Stomach smooth muscle (tissue), 2 donors: ENCODE data around the gene SHBG.

Experiments used
- H3K27ac ChIP-seq: one replicate; pipeline ENCODE4 v1.7.0; 2013; ENCODE audit warnings: mild to moderate bottlenecking, low read length, inconsistent platforms
- H3K27me3 ChIP-seq, 2 donors: one replicate each; pipeline ENCODE4 v1.7.0; 2013; ENCODE audit warnings: low read length in 2 of 2; ENCODE audit not compliant: insufficient read depth in 2 of 2, control insufficient read depth in 1 of 2
- H3K36me3 ChIP-seq, 2 donors: one replicate each; pipeline ENCODE4 v1.7.0; 2013; ENCODE audit warnings: low read length in 2 of 2; ENCODE audit not compliant: control insufficient read depth in 2 of 2, insufficient read depth in 2 of 2
- H3K4me1 ChIP-seq: one replicate; pipeline ENCODE4 v1.7.0; 2013; ENCODE audit warnings: low read length; ENCODE audit not compliant: control insufficient read depth, insufficient read depth
- H3K4me3 ChIP-seq, 2 donors: one replicate each; pipeline ENCODE4 v1.7.0; 2013; ENCODE audit warnings: low read length in 2 of 2
- H3K9ac ChIP-seq, 2 donors: one replicate each; pipeline ENCODE4 v1.7.0; 2013; ENCODE audit warnings: low read length in 2 of 2, mild to moderate bottlenecking in 1 of 2
- H3K9me3 ChIP-seq, 2 donors: one replicate each; pipeline ENCODE4 v1.7.0; 2013; ENCODE audit warnings: low read length in 2 of 2; ENCODE audit not compliant: control insufficient read depth in 2 of 2
- donor health status: healthy.
- donor health status: Pancreatic carcinoma.

The SHBG gene

GRCh38 chr17:7629939-7630571, at the start of gene SHBG:
Gene SHBG (plus strand): TSS chr17:7630135. CDS start chr17:7630173, 38 bp downstream.
- Histone ChIP-seq H3K27ac (no peak within 1 kb of the TSS), H3K4me1 (peaks cover 14% of the 10 kb centered on the region), H3K4me3 (no peak within 1 kb of the TSS), H3K36me3 (peaks cover 2 to 4% of the 10 kb centered on the region in 2 donors), H3K27me3 (no peaks in the 10 kb centered on the region), H3K9ac (no peak within 1 kb of the TSS), H3K9me3 (no peaks in the 10 kb centered on the region)

- Histone ChIP-seq H3K4me3 (peak overlapping the region in 1 of 2 donors; percentile 47), H3K9me3 (no peaks in the 10 kb centered on the region), H3K4me1 (peaks cover 43% of the 10 kb centered on the region), H3K9ac (no peak overlapping the region), H3K36me3 (peaks cover 23 to 35% of the 10 kb centered on the region in 2 donors), H3K27me3 (no peaks in the 10 kb centered on the region), H3K27ac (peak overlapping the region; percentile 67)
These were observed 49.0 kb upstream of the SHBG start for GRCh38 chr17:7580604-7581575.

GRCh38 chr17:7582396-7583252, 47.3 kb upstream of the SHBG start:
- H3K4me1 ChIP-seq, result peaks cover 54% of the 10 kb centered on the region
- peak overlapping the region; percentile 89 to 98 for H3K9ac ChIP-seq
- H3K27me3 ChIP-seq, result no peaks in the 10 kb centered on the region
- H3K4me3 ChIP-seq, result peak overlapping the region; percentile 88 to 95
- peaks cover 6 to 26% of the 10 kb centered on the region in 2 donors for H3K36me3 ChIP-seq
- H3K27ac ChIP-seq, result peak overlapping the region; percentile 97
- H3K9me3 ChIP-seq, result no peaks in the 10 kb centered on the region

GRCh38 chr17:7583253-7584109, 46.5 kb upstream of the SHBG start, which contains the start of gene MPDU1:
Gene MPDU1 (plus strand): TSS chr17:7583852. CDS start chr17:7583863, 11 bp downstream.
- H3K9me3 ChIP-seq, result no peaks in the 10 kb centered on the region
- H3K4me1 ChIP-seq, result peaks cover 62% of the 10 kb centered on the region
- peak within 1 kb of the TSS; percentile 89 to 98 for H3K9ac ChIP-seq
- peak within 1 kb of the TSS; percentile 88 to 95 for H3K4me3 ChIP-seq
- H3K27ac ChIP-seq, result peak within 1 kb of the TSS; percentile 97
- peaks cover 0 to 19% of the 10 kb centered on the region in 2 donors for H3K36me3 ChIP-seq
- H3K27me3 ChIP-seq, result no peaks in the 10 kb centered on the region

GRCh38 chr17:7586673-7587419, 43.1 kb upstream of the SHBG start:
- no peaks in the 10 kb centered on the region for H3K27me3 ChIP-seq
- H3K27ac ChIP-seq, result peak overlapping the region; percentile 71
- peaks cover 62% of the 10 kb centered on the region for H3K4me1 ChIP-seq
- H3K4me3 ChIP-seq, result peak overlapping the region in 1 of 2 donors; percentile 8
- no peak overlapping the region for H3K9ac ChIP-seq
- H3K9me3 ChIP-seq, result no peaks in the 10 kb centered on the region
- H3K36me3 ChIP-seq, result peaks cover 8 to 16% of the 10 kb centered on the region in 2 donors

GRCh38 chr17:7587420-7588151, 42.3 kb upstream of the SHBG start:
- H3K36me3 ChIP-seq, result peaks cover 15 to 23% of the 10 kb centered on the region in 2 donors
- peak overlapping the region; percentile 51 to 91 for H3K9ac ChIP-seq
- H3K27me3 ChIP-seq, result no peaks in the 10 kb centered on the region
- H3K9me3 ChIP-seq, result no peaks in the 10 kb centered on the region
- peak overlapping the region in 1 of 2 donors; percentile 83 for H3K4me3 ChIP-seq
- peak overlapping the region; percentile 71 for H3K27ac ChIP-seq
- peaks cover 56% of the 10 kb centered on the region for H3K4me1 ChIP-seq

- Histone ChIP-seq H3K9ac (peak overlapping the region; percentile 85 to 91), H3K36me3 (peaks cover 26 to 34% of the 10 kb centered on the region in 2 donors), H3K27ac (peak overlapping the region; percentile 71)
These were observed 41.3 kb upstream of the SHBG start for GRCh38 chr17:7588553-7589203.

GRCh38 chr17:7589204-7589868, 40.6 kb upstream of the SHBG start:
- peak overlapping the region; percentile 83 to 87 for H3K4me3 ChIP-seq
- no peaks in the 10 kb centered on the region for H3K27me3 ChIP-seq
- peaks cover 44% of the 10 kb centered on the region for H3K4me1 ChIP-seq
- H3K36me3 ChIP-seq, result peaks cover 33 to 39% of the 10 kb centered on the region in 2 donors
- peak overlapping the region; percentile 71 for H3K27ac ChIP-seq
- H3K9ac ChIP-seq, result peak overlapping the region; percentile 85 to 91
- H3K9me3 ChIP-seq, result no peaks in the 10 kb centered on the region

More at GRCh38 chr17:7588553-7589203, 41.3 kb upstream of the SHBG start:
- Histone ChIP-seq H3K4me3 (peak overlapping the region; percentile 83 to 87), H3K9me3 (no peaks in the 10 kb centered on the region), H3K27me3 (no peaks in the 10 kb centered on the region), H3K4me1 (peaks cover 47% of the 10 kb centered on the region)
